ENCODE results near the gene ZMYM4. TPM values are rescaled to one million over a fixed set of nuclear protein-coding genes. Genes with fewer than 3 reads are reported as not detected.

ZMYM4 gene
- polyA plus RNA-seq, 1 donor (not counting 4 experiments of a cell fraction or from before 2014, with no cell fraction given), result 24.8 TPM

- no peak overlapping the region for H3K4me2 ChIP-seq (ENCODE audit: control insufficient read depth, extremely low read depth, insufficient read depth, low read depth, low read length)
- no peaks in the 10 kb centered on the region for H3K9me1 ChIP-seq (ENCODE audit: control insufficient read depth, extremely low read depth, insufficient read depth, low read length)
- no peak for TF ChIP-seq EZH2 (IDR thresholded peaks at IDR 0.05; ENCODE audit: low read length)
- no peak for TF ChIP-seq CTCF (optimal IDR thresholded peaks at IDR 0.05 in 1 of 3, IDR thresholded peaks at IDR 0.05 in 1 of 3, conservative IDR thresholded peaks at IDR 0.05 in 1 of 3; ENCODE audit: extremely low read depth in 1 of 3, insufficient read depth in 2 of 3, low read length in 3 of 3)
- dilution Hi-C loops (cut with MboI; ENCODE audit: extremely low pct_ligation_motif_present, low sequenced_read_pairs), result no loop called here
- H2AFZ ChIP-seq (ENCODE audit: control insufficient read depth, low read length), result no peak overlapping the region
- H3K4me3 ChIP-seq (ENCODE audit: control insufficient read depth in 2 of 3, extremely low read depth in 1 of 3, insufficient read depth in 2 of 3, low read depth in 1 of 3, low read length in 3 of 3), result no peak overlapping the region
- no peaks in the 10 kb centered on the region for H3K27me3 ChIP-seq (ENCODE audit: control insufficient read depth, extremely low read depth, insufficient read depth, low read length)
- no peak overlapping the region for H3K27ac ChIP-seq (ENCODE audit: control insufficient read depth, insufficient read depth, low read length)
- no peaks in the 10 kb centered on the region for H4K20me1 ChIP-seq (ENCODE audit: control insufficient read depth, extremely low read depth, insufficient read depth, low read length)
- no peaks in the 10 kb centered on the region for H3K79me2 ChIP-seq (ENCODE audit: control insufficient read depth, insufficient read depth, low read length)
- no peak for FAIRE-seq
- DNase-seq (ENCODE audit: low read depth, low spot score), result no peak
- H3K36me3 ChIP-seq (ENCODE audit: control insufficient read depth in 2 of 2, extremely low read depth in 1 of 2, insufficient read depth in 2 of 2, low read length in 2 of 2), result peaks cover 0 to 3% of the 10 kb centered on the region in 2 experiments
- H3K9me3 ChIP-seq (ENCODE audit: control insufficient read depth, low read depth, low read length), result no peaks in the 10 kb centered on the region
- H3K4me1 ChIP-seq (ENCODE audit: control insufficient read depth, extremely low read depth, insufficient read depth, low read length), result no peaks in the 10 kb centered on the region
- no peak overlapping the region for H3K9ac ChIP-seq (ENCODE audit: control insufficient read depth, extremely low read depth, insufficient read depth, low read length)
These were observed 93.1 kb downstream of the ZMYM4 start for GRCh38 chr1:35361638-35362037.

DNA sequence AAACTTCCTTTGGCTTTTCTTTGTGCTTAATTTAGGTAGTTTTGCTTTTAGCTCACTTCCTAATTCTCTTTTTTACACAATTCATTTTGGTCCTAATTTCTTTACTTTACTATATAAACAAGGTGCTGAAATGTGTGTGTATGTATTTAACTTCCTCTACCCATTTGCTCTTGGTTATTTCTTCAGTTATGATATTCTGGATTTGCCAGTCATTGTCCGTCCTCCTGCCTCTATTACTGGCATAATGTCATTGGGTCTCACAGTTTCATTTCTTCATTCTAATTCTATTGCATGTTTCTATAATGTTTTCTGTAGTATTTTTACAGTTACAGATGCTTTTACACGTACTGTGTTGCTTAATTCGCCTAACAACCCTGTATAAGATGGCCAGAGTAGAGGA is 96.2 kb downstream of the ZMYM4 start:
- Histone ChIP-seq H3K4me1 (ENCODE audit: control insufficient read depth, extremely low read depth, insufficient read depth, low read length) (no peaks in the 10 kb centered on the region), H3K27ac (ENCODE audit: control insufficient read depth, insufficient read depth, low read length) (no peak overlapping the region), H3K9ac (ENCODE audit: control insufficient read depth, extremely low read depth, insufficient read depth, low read length) (no peak overlapping the region), H2AFZ (ENCODE audit: control insufficient read depth, low read length) (no peak overlapping the region), H3K4me2 (ENCODE audit: control insufficient read depth, extremely low read depth, insufficient read depth, low read depth, low read length) (no peak overlapping the region), H4K20me1 (ENCODE audit: control insufficient read depth, extremely low read depth, insufficient read depth, low read length) (no peaks in the 10 kb centered on the region), H3K27me3 (ENCODE audit: control insufficient read depth, extremely low read depth, insufficient read depth, low read length) (no peaks in the 10 kb centered on the region), H3K9me3 (ENCODE audit: control insufficient read depth, low read depth, low read length) (no peaks in the 10 kb centered on the region), H3K79me2 (ENCODE audit: control insufficient read depth, insufficient read depth, low read length) (no peaks in the 10 kb centered on the region), H3K4me3 (ENCODE audit: control insufficient read depth in 2 of 3, extremely low read depth in 1 of 3, insufficient read depth in 2 of 3, low read depth in 1 of 3, low read length in 3 of 3) (no peak overlapping the region), H3K9me1 (ENCODE audit: control insufficient read depth, extremely low read depth, insufficient read depth, low read length) (no peaks in the 10 kb centered on the region), H3K36me3 (ENCODE audit: control insufficient read depth in 2 of 2, extremely low read depth in 1 of 2, insufficient read depth in 2 of 2, low read length in 2 of 2) (peaks cover 0 to 3% of the 10 kb centered on the region in 2 experiments)
- no peak for TF ChIP-seq CTCF (optimal IDR thresholded peaks at IDR 0.05 in 1 of 3, IDR thresholded peaks at IDR 0.05 in 1 of 3, conservative IDR thresholded peaks at IDR 0.05 in 1 of 3; ENCODE audit: extremely low read depth in 1 of 3, insufficient read depth in 2 of 3, low read length in 3 of 3)
- TF ChIP-seq EZH2 (IDR thresholded peaks at IDR 0.05; ENCODE audit: low read length), result no peak
- FAIRE-seq (no peak), DNase-seq (ENCODE audit: low read depth, low spot score) (no peak)
- dilution Hi-C loops (cut with MboI; ENCODE audit: extremely low pct_ligation_motif_present, low sequenced_read_pairs), result no loop called here
